ENCODE results near the gene TANC1. TPM values are rescaled to one million over a fixed set of nuclear protein-coding genes. Genes with fewer than 3 reads are reported as not detected.
A peak's percentile ranks its signal among the peaks of the same experiment; 100 is the strongest.

TANC1 gene
- polyA plus RNA-seq, 1 donor = 64.8 TPM

DNA sequence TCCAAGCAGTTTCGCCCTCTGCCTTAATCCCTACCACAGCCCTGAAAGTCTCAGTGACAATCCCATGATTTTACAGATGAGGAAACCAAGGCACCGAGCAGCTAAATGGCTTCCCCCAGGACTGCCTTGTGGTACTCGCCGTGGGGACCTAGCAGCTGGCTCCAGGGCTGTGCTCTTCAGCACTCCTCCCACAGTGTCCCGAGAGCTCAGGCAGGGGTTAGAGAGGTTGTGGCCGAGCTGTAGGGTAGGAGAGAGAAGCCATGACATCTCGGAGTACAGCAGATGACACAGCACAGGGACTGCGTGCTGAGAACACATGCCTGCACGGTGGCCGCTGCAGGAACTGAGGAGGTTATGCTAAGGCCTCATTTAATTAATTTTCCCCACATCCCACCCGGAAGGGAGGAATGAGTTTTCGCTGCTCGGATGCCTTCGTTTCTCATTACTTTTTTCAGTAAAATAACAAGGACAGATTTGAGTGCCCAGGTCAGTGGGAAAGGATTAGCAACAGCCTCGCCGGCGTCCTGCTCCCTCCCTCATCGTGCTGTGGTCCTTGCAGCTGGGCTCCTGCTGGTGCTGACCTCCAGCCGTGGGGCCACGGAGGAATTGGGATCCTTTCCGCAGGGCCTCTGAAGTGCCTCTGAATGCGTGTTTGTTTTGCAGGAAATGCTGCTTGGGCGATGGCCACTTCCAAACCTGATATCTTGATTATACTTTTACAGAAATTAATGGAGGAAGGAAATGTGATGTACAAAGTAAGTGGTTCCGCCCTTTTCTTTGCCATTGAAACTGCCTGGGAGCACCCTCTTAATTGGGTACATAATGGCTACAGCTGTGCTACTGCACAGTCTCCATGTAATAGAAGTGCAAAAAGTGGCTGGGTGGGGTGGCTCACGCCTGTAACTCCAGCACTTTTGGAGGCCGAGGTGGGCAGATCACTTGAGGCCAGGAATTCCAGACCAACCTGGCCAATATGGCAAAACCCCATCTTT is 256.9 kb downstream of the TANC1 start:
- peak; percentile 33 for DNase-seq

DNA sequence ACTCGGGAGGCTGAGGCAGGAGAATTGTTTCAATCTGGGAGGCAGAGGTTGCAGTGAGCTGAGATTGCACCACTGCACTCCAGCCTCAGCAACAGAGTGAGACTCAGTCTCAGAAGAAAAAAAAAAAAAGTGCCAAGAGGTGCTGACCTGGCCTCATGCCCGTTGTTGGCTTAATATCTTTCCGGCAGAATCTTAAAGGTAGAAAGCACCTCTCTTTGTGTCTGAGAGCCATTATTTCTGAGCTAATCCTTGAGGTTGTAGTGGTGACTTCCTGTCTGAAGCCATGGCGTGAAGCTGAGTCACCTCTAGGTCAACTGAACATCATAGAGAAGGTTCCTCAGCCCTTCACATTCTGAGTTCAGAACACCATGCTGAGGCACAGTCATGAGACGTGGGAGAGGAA is 257.6 kb downstream of the TANC1 start:
- no peak for DNase-seq

DNA sequence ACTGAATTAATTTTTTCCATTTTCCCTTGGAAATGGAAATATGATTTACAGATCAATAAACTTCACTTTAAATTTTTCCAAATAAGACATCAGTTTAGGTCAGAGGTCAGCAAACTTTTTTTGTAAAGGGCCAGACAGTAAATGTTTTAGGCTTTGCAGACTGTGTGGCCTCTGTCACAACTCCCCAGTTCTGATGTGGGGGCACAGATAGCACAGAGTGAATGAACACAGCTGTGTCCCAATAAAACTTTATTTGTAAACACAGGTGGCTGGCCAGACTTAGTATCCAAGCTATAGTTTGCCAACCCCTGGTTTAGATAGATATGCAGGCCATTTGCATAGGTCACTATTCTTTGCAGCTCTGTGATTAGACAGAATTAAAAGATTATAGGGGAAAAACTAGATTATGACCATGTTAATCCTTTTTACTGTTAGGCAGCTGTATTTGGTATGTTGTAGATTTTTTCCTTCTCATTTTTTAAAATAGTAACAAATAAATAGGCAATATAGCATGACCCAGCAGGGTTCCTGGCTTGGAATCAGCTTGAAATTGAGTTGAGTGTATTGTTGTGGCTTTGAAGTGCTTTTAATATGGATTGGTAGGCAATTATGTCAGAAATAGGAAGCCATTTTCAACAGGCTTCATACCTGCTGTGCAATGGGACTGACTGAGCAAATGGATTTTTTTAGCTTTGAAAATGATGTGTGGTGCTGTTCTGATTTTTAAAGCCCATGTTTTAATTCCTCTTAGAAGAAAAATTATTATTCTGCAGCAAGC is 258.4 kb downstream of the TANC1 start:
- no peak for DNase-seq

DNA sequence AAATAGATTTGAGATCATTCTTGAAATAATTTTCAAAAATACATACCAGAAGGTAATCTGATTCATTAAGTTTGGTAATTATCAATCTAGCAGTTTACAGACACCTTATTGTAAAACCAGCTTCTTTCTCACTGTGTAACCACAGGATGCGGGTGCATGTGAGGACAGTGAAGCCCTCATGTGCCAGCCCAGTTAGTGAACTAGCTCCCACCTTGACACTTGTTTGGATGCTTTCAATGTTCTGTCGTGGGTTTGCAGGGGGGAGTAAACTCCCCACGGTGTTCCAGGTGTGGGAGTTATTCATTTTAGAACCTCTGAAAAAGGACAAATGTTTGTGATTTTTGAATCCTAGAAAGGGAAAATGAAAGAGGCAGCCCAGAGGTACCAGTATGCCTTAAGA is 259.0 kb downstream of the TANC1 start:
- no peak for DNase-seq

GRCh38 chr2:159228081-159228581 is 259.7 kb downstream of the TANC1 start:
- DNase-seq = no peak

GRCh38 chr2:159229476-159230144 is 261.2 kb downstream of the TANC1 start:
- no peak for DNase-seq

- DNase-seq = no peak
Observed at GRCh38 chr2:159230145-159230877, 261.9 kb downstream of the TANC1 start.

- no peak for DNase-seq
Observed at GRCh38 chr2:159232456-159233170, 264.2 kb downstream of the TANC1 start.

GRCh38 chr2:159234868-159235267 is 266.4 kb downstream of the TANC1 start:
- no peak for DNase-seq

- DNase-seq = no peak
Observed at GRCh38 chr2:159243529-159243928, 275.1 kb downstream of the TANC1 start.

DNA sequence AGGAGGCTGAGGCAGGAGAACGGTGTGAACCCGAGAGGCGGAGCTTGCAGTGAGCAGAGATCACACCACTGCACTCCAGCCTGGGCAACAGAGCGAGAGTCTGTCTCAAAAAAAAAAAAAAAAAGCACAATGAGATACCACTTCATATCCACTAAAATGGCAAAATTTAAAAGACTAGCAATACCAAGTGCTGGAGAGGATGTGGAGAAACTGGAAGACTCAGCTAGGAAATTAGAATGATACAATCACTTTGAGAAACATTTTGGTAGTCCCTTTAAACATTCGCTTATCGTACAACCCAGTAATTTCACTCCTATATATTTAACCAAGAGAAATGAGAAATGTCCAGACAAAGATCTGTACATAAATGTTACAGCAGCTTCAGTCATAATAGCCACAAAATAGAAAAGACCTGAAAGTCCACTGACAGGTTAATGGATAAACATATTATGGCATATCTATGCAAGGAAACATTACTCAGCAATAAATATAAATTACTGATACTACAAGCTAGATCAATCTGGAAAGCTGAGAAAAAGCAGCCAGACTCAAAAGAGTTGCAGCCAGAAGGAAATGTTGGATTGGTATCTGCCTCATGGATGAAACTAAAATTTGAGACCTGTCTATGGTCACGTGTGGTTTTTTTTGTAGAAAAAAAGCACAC is 278.0 kb downstream of the TANC1 start:
- DNase-seq = no peak

DNA sequence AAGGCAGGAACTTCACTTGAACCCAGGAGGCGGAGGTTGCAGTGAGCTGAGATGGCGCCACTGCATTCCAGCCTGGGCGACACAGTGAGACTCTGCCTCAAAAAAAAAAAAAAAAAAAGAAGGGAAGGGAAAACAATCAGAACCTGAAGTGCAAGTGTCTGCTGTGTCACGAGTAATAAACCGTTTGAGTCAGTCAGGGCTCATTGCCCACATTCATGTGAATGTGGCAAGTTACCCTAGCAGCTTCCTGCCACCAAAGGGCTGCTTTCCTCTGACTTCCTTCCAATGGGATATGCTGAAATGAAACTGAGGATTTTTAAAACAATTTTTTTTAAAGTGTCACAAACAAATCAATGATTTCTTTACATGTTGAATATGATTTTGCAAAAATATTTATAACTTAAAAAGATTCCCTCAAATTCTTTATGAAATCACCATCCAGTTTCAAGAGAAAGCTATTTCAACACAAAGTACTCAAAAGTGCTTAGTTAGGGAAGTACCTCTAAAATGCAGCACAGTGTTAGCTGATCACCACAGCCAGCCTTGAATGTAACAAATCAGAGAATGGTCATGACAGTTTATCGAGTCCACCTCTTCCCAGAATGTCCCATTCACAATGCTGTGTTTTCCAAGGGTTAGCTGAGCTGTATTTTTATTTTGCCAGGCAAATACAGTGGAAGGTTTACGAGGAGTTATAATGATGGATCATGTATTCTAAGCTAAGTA is 281.7 kb downstream of the TANC1 start:
- peak; percentile 79 for DNase-seq

GRCh38 chr2:159251296-159252173 is 283.1 kb downstream of the TANC1 start:
- DNase-seq = no peak

GRCh38 chr2:159252905-159253304 is 284.5 kb downstream of the TANC1 start:
- DNase-seq = no peak

DNA sequence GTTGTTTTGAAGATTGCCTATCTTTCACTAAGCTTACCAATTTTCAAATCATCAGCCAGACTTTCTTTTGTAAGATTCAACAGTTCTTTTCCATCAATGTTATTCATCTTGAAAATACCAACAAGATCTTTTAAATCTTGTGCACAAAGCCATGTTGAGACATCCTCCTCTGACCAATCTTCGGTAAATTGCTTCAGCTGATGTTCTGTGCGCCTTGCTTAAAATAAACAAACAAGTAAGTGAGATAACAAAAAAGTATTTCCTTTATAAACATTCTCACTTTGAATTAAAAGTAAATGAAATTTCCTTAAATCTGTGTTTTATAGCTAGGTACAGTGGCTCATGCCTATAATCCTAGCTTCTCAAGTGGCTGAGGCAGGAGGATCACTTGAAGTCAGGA is 287.7 kb downstream of the TANC1 start:
- no peak for DNase-seq

DNA sequence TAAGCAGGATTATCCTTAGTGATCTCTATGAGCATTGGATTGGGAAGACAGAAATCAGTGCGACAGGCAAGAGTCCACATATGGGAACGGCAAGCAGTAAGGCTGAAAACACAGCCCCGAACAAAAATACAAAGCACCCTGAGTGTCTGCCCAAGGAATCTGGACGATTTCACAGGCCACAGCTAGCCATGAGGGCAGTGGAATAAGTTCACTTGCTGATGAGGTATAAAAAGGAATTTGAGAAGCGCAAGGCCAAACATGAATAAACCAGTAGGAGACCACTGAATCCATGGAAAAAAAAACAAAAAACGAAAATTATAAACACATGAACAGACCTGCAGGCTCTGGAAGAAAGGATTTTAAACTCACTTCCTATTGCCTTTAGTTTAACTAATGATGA is 293.8 kb downstream of the TANC1 start:
- no peak for DNase-seq

GRCh38 chr2:159262904-159263303 is 294.5 kb downstream of the TANC1 start:
- no peak for DNase-seq

- DNase-seq = no peak
Observed at GRCh38 chr2:159265171-159265576, 296.7 kb downstream of the TANC1 start.

GRCh38 chr2:159266554-159266953 is 298.1 kb downstream of the TANC1 start:
- no peak for DNase-seq

All from left kidney (tissue), 2 donors.